GM12874 (cell line): ENCODE data around the gene DGCR8.

Source experiments
- TF ChIP-seq, protein P1 (sequence below): IDR thresholded peaks from 2 replicates; pipeline ENCODE4 v1.5.1; 2011; ENCODE audit warnings: low read depth, mild to moderate bottlenecking, control low read depth, low read length, moderate library complexity; ENCODE audit not compliant: insufficient read depth

The DGCR8 gene

DNA sequence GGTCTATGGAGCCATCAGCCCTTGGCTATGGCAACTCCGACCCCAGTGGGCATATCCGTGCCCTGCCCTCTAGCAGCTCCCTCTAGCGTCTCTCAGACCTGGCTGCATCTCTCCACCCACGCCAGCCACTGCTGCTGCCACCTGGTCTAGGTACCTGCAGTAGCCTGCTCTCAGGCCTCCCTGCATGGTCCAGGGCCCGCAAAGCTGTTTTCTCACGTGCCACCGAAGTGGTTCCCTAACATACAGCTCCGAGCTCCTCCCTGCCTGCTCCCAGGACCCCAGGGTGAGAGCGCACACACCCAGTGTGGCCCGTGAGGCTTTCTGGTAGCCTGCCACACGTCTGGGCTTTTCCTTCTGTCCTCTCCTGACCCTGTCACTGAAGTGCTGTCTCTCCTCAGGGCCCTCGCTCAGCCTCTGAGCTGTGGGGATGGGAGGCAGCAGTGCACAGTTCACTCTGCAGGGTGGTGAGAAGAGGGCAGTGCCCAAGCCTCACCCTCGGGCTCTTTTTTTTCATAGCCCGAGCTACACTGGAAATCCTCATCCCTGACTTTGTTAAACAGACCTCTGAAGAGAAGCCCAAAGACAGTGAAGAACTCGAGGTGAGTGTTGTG lies 14.3 kb downstream of the DGCR8 start:
- TF ChIP-seq, protein P1, sequence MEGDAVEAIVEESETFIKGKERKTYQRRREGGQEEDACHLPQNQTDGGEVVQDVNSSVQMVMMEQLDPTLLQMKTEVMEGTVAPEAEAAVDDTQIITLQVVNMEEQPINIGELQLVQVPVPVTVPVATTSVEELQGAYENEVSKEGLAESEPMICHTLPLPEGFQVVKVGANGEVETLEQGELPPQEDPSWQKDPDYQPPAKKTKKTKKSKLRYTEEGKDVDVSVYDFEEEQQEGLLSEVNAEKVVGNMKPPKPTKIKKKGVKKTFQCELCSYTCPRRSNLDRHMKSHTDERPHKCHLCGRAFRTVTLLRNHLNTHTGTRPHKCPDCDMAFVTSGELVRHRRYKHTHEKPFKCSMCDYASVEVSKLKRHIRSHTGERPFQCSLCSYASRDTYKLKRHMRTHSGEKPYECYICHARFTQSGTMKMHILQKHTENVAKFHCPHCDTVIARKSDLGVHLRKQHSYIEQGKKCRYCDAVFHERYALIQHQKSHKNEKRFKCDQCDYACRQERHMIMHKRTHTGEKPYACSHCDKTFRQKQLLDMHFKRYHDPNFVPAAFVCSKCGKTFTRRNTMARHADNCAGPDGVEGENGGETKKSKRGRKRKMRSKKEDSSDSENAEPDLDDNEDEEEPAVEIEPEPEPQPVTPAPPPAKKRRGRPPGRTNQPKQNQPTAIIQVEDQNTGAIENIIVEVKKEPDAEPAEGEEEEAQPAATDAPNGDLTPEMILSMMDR = no peak

DNA sequence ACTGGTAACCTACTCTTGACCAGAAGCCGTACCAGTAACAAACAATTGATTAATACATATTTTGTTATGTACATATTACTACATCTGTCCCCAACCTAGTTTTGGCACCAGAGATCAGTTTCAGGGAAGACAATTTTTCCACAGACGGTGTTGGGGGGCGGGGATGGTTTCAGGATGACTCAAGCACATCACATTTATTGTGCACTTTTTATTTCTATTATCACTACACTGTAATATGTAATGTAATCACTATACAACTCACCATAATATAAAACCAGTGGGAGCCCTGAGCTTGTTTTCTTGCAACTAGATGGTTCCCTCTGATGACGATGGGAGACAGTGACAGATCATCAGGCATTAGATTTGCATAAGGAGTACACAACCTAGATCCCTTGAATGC lies 15.5 kb downstream of the DGCR8 start:
- TF ChIP-seq, protein P1 = no peak

DNA sequence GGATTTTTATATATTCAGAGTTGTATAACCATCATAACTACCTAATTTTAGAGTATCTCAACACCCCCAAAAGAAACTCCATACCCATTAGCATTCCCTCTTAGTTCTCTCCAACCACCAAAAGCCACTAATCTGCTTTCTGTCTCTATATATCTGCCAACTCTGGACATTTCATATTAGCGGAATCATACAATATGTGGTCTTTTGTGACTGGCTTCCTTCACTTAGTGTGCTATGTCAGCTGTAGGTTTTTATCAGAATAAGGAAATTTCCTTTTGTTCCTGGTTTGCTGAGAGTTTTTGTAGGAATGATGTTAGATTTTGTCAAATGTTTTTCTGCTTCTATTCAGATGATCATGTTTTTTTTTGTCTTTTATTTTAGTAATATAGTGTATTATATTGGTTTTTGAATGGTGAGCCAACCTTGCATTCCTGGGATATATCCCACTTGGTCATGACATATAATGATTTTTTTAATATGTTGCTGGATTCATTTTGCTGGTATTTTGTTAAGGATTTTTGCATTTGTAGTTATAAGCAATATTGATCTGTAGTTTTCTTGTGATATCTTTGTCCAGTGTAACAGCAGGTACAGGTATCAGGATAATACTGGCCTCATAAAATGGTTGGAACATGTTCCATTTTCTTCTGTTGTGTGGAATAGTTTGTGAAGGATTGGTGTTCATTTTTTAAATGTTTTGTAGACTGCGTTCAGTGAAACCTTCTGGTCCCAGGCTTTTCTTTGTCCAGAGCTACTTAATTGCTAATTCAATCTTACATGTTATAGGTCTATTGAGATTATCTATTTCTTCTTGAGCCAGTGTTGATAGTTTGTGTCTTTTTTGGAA lies 16.8 kb downstream of the DGCR8 start:
- TF ChIP-seq, protein P1 = no peak

DNA sequence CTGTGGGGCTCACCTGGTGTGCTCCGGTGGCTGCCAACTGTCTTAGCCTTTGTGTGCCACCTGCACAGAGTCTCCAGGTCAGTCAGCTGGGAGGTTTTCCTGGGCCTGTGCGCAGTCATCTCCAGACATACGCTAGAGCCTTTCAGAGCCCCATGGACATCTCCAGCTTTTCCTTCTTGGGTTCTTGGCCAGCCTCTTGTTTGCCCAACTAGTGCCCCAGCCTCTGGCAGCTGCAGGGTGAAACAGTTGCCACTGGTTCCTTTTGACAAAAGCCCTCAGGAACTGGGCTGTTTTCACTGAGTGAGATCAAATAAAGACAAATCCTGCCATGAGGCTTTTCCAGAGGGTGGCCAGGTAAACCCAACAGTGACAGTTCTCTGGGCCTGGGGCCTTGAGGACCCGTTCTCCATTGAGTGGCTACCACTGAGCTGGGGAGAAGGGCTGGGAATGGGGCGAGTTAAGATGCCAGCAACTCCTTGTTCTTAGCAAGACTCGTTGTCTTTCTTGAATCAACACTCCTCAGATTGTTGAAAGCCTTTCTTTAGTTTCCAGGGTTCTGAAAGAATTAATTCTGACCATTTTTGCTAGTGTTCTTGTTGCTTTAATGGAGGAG lies 19.2 kb downstream of the DGCR8 start:
- TF ChIP-seq, protein P1 = no peak

DNA sequence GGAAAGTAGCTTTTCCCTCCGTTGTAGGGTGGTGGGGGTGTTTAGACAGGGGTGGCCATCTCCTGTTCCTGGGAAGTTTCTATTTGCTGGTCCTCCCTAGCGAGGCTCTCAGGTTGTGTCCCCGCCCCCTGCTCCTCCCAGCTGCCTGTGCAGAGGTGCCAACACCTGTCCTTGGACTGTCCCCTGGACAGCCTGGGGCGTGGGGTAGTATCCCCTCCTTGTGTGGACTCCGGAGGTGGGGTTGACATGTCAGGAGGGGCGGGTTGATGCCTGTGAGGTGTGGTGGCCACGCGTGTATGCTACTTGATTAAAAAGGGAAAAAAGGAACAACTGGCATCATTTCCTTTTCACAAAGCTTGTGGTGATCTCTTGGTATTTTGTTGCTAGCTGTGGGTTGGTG lies 21.6 kb downstream of the DGCR8 start:
- TF ChIP-seq, protein P1 = no peak

DNA sequence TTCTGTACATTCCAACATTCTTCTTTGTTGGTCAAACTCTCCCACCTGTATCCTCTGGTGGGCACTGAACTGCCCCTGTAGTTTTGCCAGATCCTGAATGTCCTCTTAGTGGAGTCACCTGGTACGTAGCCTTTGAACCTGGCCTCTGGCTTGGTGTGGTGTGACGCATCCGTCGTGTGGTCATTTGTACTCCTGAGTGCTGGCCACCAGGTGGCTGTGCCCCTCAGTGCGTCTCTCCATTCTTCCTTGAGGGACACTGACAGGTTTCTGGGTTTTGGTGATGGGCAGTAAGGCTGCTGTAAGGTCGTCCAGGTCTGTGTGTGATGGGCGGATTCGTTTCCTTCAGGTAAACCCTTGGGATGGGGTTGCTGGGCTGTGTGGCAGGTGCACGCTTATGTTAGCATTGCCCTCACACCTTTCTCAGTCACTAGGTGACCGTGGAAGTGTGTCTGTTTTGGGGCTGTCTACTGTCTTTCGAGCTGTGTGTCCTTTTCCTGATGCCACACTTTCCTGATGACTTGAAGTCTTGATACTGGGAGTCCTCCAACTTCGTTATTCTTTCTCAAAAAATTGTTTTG lies 22.3 kb downstream of the DGCR8 start:
- TF ChIP-seq, protein P1 = no peak
